Common myeloid progenitor, CD34-positive (primary cell): Measurements from ENCODE around the gene HSP90AB1.
A peak's percentile ranks its signal among the peaks of the same experiment; 100 is the strongest.
"Not testable (repeated sequence)": the region's sequence is repeated elsewhere in the genome, so short reads cannot be mapped to it uniquely, and the experiment has no call there.

Experiments used
- CTCF ChIA-PET: fragments of 350-600 bp; sonication (Branson Sonifier 250); formaldehyde crosslinking; loops from one replicate; lab custom pipeline; 2021; ENCODE audit warnings: antibody characterized with exemption; lab: Charles Lee
- POLR2A ChIA-PET: fragments of 350-600 bp; sonication (Branson Sonifier 250); formaldehyde crosslinking; loops from one replicate; lab custom pipeline; 2021; ENCODE audit warnings: antibody characterized with exemption; lab: Charles Lee
- DNase-seq, 3 donors: peaks; one replicate each; pipeline versions ENCODE4 v3.0.0 to v3.0.0-alpha.2; 2013
- H3K27ac ChIP-seq, 2 experiments: 1 replicate in 1 of 2; 2 replicates in 1 of 2; pipeline ENCODE4 v1.7.0; 2013; ENCODE audit warnings: inconsistent platforms in 2 of 2, low read length in 2 of 2, mild to moderate bottlenecking in 2 of 2, low read depth in 1 of 2, moderate library complexity in 1 of 2; ENCODE audit not compliant: severe bottlenecking in 2 of 2, insufficient read depth in 1 of 2, poor library complexity in 1 of 2
- H3K27me3 ChIP-seq, 5 experiments: replicated peaks in 2 of 5; 1 replicate in 3 of 5; 2 replicates in 2 of 5; pipeline versions ENCODE4 v1.6.1 to v1.7.0; 2013; ENCODE audit warnings: low read length in 4 of 5, mild to moderate bottlenecking in 2 of 5, moderate library complexity in 2 of 5, inconsistent platforms in 1 of 5; ENCODE audit not compliant: insufficient read depth in 5 of 5, control insufficient read depth in 4 of 5
- H3K36me3 ChIP-seq, 4 experiments: 1 replicate in 2 of 4; 2 replicates in 2 of 4; pipeline versions ENCODE4 v1.6.1 to v1.7.0; 2013; ENCODE audit warnings: low read length in 3 of 4, control low read depth in 1 of 4, mild to moderate bottlenecking in 1 of 4; ENCODE audit not compliant: control insufficient read depth in 4 of 4, insufficient read depth in 4 of 4
- H3K4me1 ChIP-seq, 4 experiments: 1 replicate in 3 of 4; 2 replicates in 1 of 4; pipeline versions ENCODE4 v1.6.1 to v1.7.1; 2013; ENCODE audit warnings: low read length in 3 of 4, mild to moderate bottlenecking in 3 of 4, control low read depth in 1 of 4, inconsistent platforms in 1 of 4, moderate library complexity in 1 of 4; ENCODE audit not compliant: control insufficient read depth in 4 of 4, insufficient read depth in 4 of 4; ENCODE audit errors: control extremely low read depth in 1 of 4
- H3K4me3 ChIP-seq, 7 experiments: 1 replicate in 4 of 7; 2 replicates in 3 of 7; pipeline versions ENCODE4 v1.5.1 to v1.7.0; 2013; ENCODE audit warnings: mild to moderate bottlenecking in 7 of 7, low read length in 6 of 7, moderate library complexity in 6 of 7, inconsistent platforms in 2 of 7, low read depth in 2 of 7, control low read depth in 1 of 7; ENCODE audit not compliant: insufficient read depth in 4 of 7, control insufficient read depth in 1 of 7; ENCODE audit errors: extremely low read depth in 1 of 7
- H3K9me3 ChIP-seq, 5 experiments: 1 replicate in 4 of 5; 2 replicates in 1 of 5; pipeline versions ENCODE4 v1.6.1 to v1.7.1; 2013; ENCODE audit warnings: low read length in 4 of 5, mild to moderate bottlenecking in 2 of 5, inconsistent platforms in 1 of 5, low read depth in 1 of 5, moderate library complexity in 1 of 5; ENCODE audit not compliant: control insufficient read depth in 4 of 5, insufficient read depth in 2 of 5; ENCODE audit errors: control extremely low read depth in 1 of 5
- WGBS: methylation state at CpG from one replicate; pipeline ENCODE4 v1.1.5; 2013; ENCODE audit not compliant: insufficient coverage; 5-methylcytosine and 5-hydroxymethylcytosine counted together

The HSP90AB1 gene

DNA sequence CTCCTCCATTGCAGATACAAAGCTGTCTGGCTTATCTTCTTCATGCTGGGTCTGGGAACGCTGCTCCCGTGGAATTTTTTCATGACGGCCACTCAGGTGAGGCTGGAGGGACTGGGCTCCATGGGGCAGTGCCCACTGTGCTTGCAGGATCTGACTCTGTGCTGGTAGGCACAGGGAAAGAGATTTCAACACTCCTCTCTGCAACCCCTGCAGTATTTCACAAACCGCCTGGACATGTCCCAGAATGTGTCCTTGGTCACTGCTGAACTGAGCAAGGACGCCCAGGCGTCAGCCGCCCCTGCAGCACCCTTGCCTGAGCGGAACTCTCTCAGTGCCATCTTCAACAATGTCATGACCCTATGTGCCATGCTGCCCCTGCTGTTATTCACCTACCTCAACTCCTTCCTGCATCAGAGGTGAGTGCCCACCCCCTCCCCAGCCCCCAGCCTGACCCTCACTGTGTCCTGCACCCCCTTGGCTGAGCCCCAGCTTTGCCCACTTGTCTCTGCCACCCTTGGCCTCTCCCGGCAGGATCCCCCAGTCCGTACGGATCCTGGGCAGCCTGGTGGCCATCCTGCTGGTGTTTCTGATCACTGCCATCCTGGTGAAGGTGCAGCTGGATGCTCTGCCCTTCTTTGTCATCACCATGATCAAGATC lies 17.4 kb upstream of the HSP90AB1 start:
- POLR2A ChIA-PET = interaction anchor here (0.8 kb wide), 1 partner anchor 17 kb away, joined by 3 read pairs; the partner anchor contains the start of gene HSP90AB1
- no peaks in the 10 kb centered on the region for H3K27me3 ChIP-seq
- no peak overlapping the region for H3K4me3 ChIP-seq
- 98% methylated on average over 11 of the region's 11 CpGs for WGBS
- no peak for DNase-seq
- no peak overlapping the region for H3K27ac ChIP-seq
- CTCF ChIA-PET = interaction anchor here (0.8 to 1.7 kb wide), 3 partner anchors 10 to 67 kb away, joined by 3 to 7 read pairs (median 3); no protein-coding TSS in a partner anchor
- no peaks in the 10 kb centered on the region for H3K9me3 ChIP-seq
- H3K36me3 ChIP-seq = peaks cover 2 to 68% (median 25%) of the 10 kb centered on the region in 4 experiments
- H3K4me1 ChIP-seq = peaks cover 0 to 61% (median 36%) of the 10 kb centered on the region in 4 experiments

DNA sequence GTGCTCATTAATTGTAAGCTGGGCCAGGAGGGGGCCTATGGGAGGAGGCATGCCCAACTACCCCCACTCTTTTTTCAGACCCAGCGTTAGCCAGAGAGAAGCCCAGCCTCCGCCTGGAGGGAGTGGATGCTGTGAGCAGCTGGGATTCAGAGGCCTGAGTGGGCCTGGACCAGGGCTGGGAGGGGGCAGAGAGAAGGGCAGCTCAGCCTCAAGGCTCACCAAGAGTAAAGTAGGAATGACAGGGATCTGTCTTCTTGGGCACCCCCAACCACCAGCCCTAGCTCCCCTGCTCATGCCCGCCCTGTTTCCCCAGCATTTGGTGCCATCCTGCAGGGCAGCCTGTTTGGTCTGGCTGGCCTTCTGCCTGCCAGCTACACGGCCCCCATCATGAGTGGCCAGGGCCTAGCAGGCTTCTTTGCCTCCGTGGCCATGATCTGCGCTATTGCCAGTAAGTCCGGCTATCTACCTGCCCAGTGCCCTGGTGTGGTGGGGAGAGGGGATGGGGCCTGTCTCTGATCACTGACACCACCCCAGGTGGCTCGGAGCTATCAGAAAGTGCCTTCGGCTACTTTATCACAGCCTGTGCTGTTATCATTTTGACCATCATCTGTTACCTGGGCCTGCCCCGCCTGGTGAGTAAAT lies 16.7 kb upstream of the HSP90AB1 start:
- Histone ChIP-seq H3K4me1 (peaks cover 0 to 57% (median 38%) of the 10 kb centered on the region in 4 experiments), H3K36me3 (peaks cover 2 to 68% (median 25%) of the 10 kb centered on the region in 4 experiments), H3K27ac (no peak overlapping the region), H3K9me3 (no peaks in the 10 kb centered on the region), H3K4me3 (no peak overlapping the region), H3K27me3 (no peaks in the 10 kb centered on the region)
- ChIA-PET CTCF (interaction anchor here (0.7 to 1.7 kb wide), 8 partner anchors 8 to 131 kb away, joined by 3 to 7 read pairs (median 3); no protein-coding TSS in a partner anchor), POLR2A (interaction anchor here (0.7 to 0.8 kb wide), 2 partner anchors 17 to 54 kb away, joined by 3 to 4 read pairs; partner anchors contain the start of gene HSP90AB1)
- WGBS = 97% methylated on average over 6 of the region's 10 CpGs
- DNase-seq = no peak

GRCh38 chr6:44231426-44231825 lies 15.5 kb upstream of the HSP90AB1 start:
- H3K27me3 ChIP-seq, DNase-seq, H3K27ac ChIP-seq, H3K9me3 ChIP-seq, POLR2A ChIA-PET, CTCF ChIA-PET, H3K4me3 ChIP-seq: not testable (repeated sequence)
- 94% methylated on average over 7 of the region's 9 CpGs for WGBS
- Histone ChIP-seq H3K4me1 (peaks cover 0 to 44% (median 29%) of the 10 kb centered on the region in 4 experiments), H3K36me3 (peaks cover 2 to 75% (median 25%) of the 10 kb centered on the region in 4 experiments)

DNA sequence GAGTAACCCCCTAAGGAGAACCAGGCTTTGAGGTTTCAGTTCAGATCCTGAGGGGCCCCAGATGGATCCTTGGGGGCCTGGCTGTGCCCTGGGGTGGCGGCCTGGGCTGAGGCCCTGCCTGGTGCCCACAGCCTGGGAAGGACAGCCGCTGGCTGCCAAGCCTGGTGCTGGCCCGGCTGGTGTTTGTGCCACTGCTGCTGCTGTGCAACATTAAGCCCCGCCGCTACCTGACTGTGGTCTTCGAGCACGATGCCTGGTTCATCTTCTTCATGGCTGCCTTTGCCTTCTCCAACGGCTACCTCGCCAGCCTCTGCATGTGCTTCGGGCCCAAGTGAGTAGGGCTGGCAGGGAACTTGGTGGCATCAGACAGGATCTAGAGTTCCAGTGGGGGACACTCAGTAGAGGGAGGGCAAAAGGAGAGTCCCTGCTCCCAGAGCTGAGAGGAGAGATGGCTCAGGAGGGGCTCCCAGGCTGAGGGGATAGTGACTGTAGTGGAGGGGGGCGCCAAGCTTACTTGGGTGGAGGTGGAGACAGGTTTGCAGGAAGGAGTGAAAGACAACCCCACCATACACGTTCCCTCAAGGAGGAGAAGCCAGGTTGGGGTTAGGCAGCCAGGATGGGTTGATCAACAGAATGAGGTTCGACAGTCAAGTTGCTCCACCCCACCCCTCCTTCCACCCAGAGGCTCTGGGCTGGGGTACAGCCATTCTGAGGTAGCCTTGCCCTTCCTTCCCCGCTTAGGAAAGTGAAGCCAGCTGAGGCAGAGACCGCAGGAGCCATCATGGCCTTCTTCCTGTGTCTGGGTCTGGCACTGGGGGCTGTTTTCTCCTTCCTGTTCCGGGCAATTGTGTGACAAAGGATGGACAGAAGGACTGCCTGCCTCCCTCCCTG lies 14.0 kb upstream of the HSP90AB1 start:
- ChIA-PET CTCF (interaction anchor here (0.7 to 6.3 kb wide), 14 partner anchors 9 to 134 kb away, joined by 3 to 96 read pairs (median 4); partner anchors contain the start of gene SLC29A1), POLR2A (interaction anchor here (0.7 to 1.7 kb wide), 3 partner anchors 9 to 152 kb away, joined by 3 to 4 read pairs (median 4); no protein-coding TSS in a partner anchor)
- H3K9me3 ChIP-seq = no peaks in the 10 kb centered on the region
- H3K36me3 ChIP-seq = peaks cover 2 to 65% (median 25%) of the 10 kb centered on the region in 4 experiments
- H3K27me3 ChIP-seq = no peaks in the 10 kb centered on the region
- 80% methylated on average over 14 of the region's 16 CpGs for WGBS
- peaks cover 0 to 40% (median 38%) of the 10 kb centered on the region in 4 experiments for H3K4me1 ChIP-seq
- H3K27ac ChIP-seq = no peak overlapping the region
- DNase-seq = peak in 2 of 3 donors; percentile 57 to 67
- no peak overlapping the region for H3K4me3 ChIP-seq

DNA sequence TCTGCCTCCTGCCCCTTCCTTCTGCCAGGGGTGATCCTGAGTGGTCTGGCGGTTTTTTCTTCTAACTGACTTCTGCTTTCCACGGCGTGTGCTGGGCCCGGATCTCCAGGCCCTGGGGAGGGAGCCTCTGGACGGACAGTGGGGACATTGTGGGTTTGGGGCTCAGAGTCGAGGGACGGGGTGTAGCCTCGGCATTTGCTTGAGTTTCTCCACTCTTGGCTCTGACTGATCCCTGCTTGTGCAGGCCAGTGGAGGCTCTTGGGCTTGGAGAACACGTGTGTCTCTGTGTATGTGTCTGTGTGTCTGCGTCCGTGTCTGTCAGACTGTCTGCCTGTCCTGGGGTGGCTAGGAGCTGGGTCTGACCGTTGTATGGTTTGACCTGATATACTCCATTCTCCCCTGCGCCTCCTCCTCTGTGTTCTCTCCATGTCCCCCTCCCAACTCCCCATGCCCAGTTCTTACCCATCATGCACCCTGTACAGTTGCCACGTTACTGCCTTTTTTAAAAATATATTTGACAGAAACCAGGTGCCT lies 13.3 kb upstream of the HSP90AB1 start:
- H3K36me3 ChIP-seq = peaks cover 2 to 58% (median 25%) of the 10 kb centered on the region in 4 experiments
- ChIA-PET POLR2A (interaction anchor here (0.7 to 1.7 kb wide), 4 partner anchors 9 to 31 kb away, joined by 3 to 5 read pairs (median 4); no protein-coding TSS in a partner anchor), CTCF (interaction anchor here (0.7 to 6.3 kb wide), 26 partner anchors 10 to 142 kb away, joined by 3 to 96 read pairs (median 4); partner anchors contain the start of genes HSP90AB1, MYMX and SLC29A1)
- H3K4me3 ChIP-seq = no peak overlapping the region
- H3K4me1 ChIP-seq = peaks cover 0 to 42% (median 40%) of the 10 kb centered on the region in 4 experiments
- H3K27me3 ChIP-seq = no peaks in the 10 kb centered on the region
- WGBS = 42% methylated on average over 10 of the region's 14 CpGs
- DNase-seq = no peak
- H3K27ac ChIP-seq = no peak overlapping the region
- H3K9me3 ChIP-seq = no peaks in the 10 kb centered on the region
